ENCODE results near the gene SPHK2. TPM values are rescaled to one million over a fixed set of nuclear protein-coding genes. Genes with fewer than 3 reads are reported as not detected.
A peak's percentile ranks its signal among the peaks of the same experiment; 100 is the strongest.

Gene SPHK2
- total RNA-seq (10 to 100 TPM in 2 of 9 donors, 1 to 10 TPM in 7; 5.6 to 13.1 (median 8.6) TPM), polyA plus RNA-seq (10 to 100 TPM; 10.3 to 11.0 TPM)
- long read RNA-seq, donor 1, partial matches to known transcripts: 9 of 13 reads
- long read RNA-seq, donor 1, other reads (novel, unspliced or antisense): 0 of 13 reads
- long read RNA-seq, donor 2, partial matches to known transcripts: 8 of 13 reads
- long read RNA-seq, donor 2, other reads (novel, unspliced or antisense): 1 of 13 reads
- long read RNA-seq, donor 3, partial matches to known transcripts: 3 of 4 reads
- long read RNA-seq, donor 3, other reads (novel, unspliced or antisense): 0 of 4 reads

DNA sequence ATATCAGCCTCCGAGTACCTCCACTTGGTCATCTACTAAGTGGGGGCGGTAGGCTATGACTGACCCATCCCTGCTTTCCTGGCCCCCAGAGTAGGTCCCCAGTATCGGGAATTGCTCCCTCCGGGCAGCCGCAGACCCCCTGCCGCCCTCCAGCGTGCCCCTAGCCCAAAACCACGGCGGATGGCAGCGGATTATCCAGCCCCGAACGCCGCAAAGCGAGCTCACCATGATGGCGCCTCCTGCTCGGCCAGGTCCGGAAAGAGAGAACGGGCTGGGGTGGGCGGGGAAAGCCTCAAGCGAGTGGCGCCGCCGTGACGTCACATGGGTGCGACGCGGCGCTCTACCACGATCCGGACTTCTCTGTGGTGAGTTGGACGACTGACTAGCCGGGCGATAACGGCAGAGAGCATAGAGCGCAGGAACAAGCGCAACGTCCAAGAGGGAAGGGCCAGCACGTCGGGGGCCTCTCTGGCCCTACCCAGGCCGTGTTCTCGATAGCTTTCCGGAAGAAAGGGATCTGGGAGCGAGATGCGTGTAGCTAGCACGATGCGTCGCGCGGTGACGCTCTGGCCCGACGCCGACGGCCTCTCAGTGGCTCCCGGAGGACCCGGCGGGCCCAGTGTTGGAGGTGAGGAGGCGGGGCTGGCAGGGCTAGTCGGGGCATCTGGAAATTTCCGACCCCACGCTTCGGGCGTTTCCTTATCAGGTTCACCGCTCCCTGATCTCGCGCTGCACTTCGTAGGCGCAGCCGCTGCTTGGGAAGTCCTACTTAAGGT is at the start of gene SPHK2, which contains the start of gene RPL18:
TSS of gene SPHK2 (plus strand) at position 591 of the 776 bp plus-strand sequence. CDS start 1,009 bp downstream, outside the sequence.
TSS of gene RPL18 (minus strand) at position 263 of the 776 bp plus-strand sequence. CDS start at position 228, 35 bp downstream.
- H3K4me1 ChIP-seq: peaks cover 12 to 67% (median 35%) of the 10 kb centered on the region in 12 donors
- intact Hi-C loops (cut with DNase I): loop anchor here in 1 of 10 donors (2.0 to 10.0 kb wide), 2 partner anchors 18 to 234 kb away; partner anchors contain the start of gene DBP
- TF ChIP-seq, protein P1, sequence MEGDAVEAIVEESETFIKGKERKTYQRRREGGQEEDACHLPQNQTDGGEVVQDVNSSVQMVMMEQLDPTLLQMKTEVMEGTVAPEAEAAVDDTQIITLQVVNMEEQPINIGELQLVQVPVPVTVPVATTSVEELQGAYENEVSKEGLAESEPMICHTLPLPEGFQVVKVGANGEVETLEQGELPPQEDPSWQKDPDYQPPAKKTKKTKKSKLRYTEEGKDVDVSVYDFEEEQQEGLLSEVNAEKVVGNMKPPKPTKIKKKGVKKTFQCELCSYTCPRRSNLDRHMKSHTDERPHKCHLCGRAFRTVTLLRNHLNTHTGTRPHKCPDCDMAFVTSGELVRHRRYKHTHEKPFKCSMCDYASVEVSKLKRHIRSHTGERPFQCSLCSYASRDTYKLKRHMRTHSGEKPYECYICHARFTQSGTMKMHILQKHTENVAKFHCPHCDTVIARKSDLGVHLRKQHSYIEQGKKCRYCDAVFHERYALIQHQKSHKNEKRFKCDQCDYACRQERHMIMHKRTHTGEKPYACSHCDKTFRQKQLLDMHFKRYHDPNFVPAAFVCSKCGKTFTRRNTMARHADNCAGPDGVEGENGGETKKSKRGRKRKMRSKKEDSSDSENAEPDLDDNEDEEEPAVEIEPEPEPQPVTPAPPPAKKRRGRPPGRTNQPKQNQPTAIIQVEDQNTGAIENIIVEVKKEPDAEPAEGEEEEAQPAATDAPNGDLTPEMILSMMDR (IDR thresholded peaks at IDR 0.05): peak in 1 of 12 donors; percentile 20
- peak in 1 of 2 donors; percentile 88 for TF ChIP-seq POLR2A (IDR thresholded peaks at IDR 0.05)

GRCh38 chr19:48569814-48570213 is 49.5 kb upstream of the SPHK2 start:
- no peak for TF ChIP-seq POLR2A (IDR thresholded peaks at IDR 0.05)
- TF ChIP-seq, protein P1 (IDR thresholded peaks at IDR 0.05): no peak
- H3K9me3 ChIP-seq: no peaks in the 10 kb centered on the region
- H3K27ac ChIP-seq: no peak overlapping the region

More for the DNA sequence above, at the start of gene SPHK2, which contains the start of gene RPL18:
- WGBS, 4 donors: 0% methylated on average over 27 to 69 of the region's 69 CpGs
- Histone ChIP-seq H3K27ac (peak within 1 kb of the TSS; percentile 81 to 95 (median 92)), H3K9me3 (no peaks in the 10 kb centered on the region), H3K27me3 (peaks cover 0 to 6% (median 0%) of the 10 kb centered on the region in 9 donors), H3K36me3 (peaks cover 2 to 43% (median 29%) of the 10 kb centered on the region in 9 donors), H3K4me3 (peak within 1 kb of the TSS; percentile 59 to 97 (median 88))
- ATAC-seq (peak; percentile 90 to 95 (median 94)), DNase-seq (peak; percentile 98 to 99 (median 98))

GRCh38 chr19:48571378-48572162 is 47.7 kb upstream of the SPHK2 start:
- no peak overlapping the region for H3K4me3 ChIP-seq
- no peaks in the 10 kb centered on the region for H3K9me3 ChIP-seq
- no peak for DNase-seq
- no peak for ATAC-seq
- H3K27ac ChIP-seq: no peak overlapping the region
- 69 to 91% (median 71%) methylated on average over 5 of the region's 5 CpGs for WGBS, 4 donors
- TF ChIP-seq POLR2A (IDR thresholded peaks at IDR 0.05): no peak
- TF ChIP-seq, protein P1 (IDR thresholded peaks at IDR 0.05): no peak
- intact Hi-C loops (cut with DNase I): loop anchor here in 1 of 10 donors (5.0 kb wide), 1 partner anchor 64 kb away; no protein-coding TSS in a partner anchor
- no peaks in the 10 kb centered on the region for H3K27me3 ChIP-seq
- no peaks in the 10 kb centered on the region for H3K36me3 ChIP-seq
- peaks cover 0 to 15% (median 8%) of the 10 kb centered on the region in 12 donors for H3K4me1 ChIP-seq

More at GRCh38 chr19:48569814-48570213, 49.5 kb upstream of the SPHK2 start:
- H3K36me3 ChIP-seq: no peaks in the 10 kb centered on the region
- peaks cover 0 to 15% (median 8%) of the 10 kb centered on the region in 12 donors for H3K4me1 ChIP-seq
- DNase-seq (no peak), ATAC-seq (no peak)
- no peaks in the 10 kb centered on the region for H3K27me3 ChIP-seq
- 53 to 66% (median 59%) methylated on average over 10 to 11 of the region's 11 CpGs for WGBS, 4 donors
- intact Hi-C loops (cut with DNase I): loop anchor here in 1 of 10 donors (5.0 kb wide), 1 partner anchor 63 kb away; no protein-coding TSS in a partner anchor
- no peak overlapping the region for H3K4me3 ChIP-seq
